ENCODE measurements around the gene PLEKHA4.

DNA sequence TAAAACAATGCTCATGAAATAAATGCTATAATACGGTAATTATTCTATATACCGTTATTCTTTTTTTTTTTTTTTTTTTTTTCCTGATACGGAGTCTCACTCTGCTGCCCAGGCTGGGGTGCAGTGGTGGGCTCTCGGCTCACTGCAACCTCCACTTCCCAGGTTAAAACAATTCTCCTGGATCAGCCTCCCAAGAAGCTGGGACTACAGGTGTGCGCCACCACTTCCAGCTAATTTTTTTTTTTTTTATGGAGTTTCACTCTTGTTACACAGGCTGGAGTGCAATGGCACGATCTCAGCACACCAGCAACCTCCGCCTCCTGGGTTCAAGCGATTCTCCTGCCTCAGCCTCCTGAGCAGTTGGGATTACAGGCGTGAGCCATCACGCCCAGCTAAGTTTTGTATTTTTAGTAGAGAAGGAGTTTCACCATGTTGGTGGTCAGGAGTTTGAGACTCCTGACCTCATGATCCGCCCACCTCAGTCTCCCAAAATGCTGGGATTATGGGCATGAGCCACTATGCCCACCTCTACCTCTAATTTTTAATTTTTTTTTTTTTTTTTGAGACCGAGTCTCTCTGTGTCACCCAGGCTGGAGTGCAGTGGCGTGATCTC is 10.7 kb upstream of the PLEKHA4 start:
- no peak for TF ChIP-seq POLR2AphosphoS5 (IDR thresholded peaks at IDR 0.05; ENCODE audit: borderline replicate concordance, low read depth, low read length)
- no peak for TF ChIP-seq FOXP2 (optimal IDR thresholded peaks at IDR 0.05; ENCODE audit: control extremely low read depth, extremely low read length, insufficient read depth)
